ENCODE measurements around the gene MTR. TPM values are rescaled to one million over a fixed set of nuclear protein-coding genes. Genes with fewer than 3 reads are reported as not detected.

Gene MTR
- 19.9 and 23.3 TPM in 2 replicates for polyA plus RNA-seq (2014; cell fraction: cytosol; rRNA removed)
- 20.1 and 25.5 TPM in 2 replicates for polyA plus RNA-seq (2014; cell fraction: nucleus; rRNA removed)

DNA sequence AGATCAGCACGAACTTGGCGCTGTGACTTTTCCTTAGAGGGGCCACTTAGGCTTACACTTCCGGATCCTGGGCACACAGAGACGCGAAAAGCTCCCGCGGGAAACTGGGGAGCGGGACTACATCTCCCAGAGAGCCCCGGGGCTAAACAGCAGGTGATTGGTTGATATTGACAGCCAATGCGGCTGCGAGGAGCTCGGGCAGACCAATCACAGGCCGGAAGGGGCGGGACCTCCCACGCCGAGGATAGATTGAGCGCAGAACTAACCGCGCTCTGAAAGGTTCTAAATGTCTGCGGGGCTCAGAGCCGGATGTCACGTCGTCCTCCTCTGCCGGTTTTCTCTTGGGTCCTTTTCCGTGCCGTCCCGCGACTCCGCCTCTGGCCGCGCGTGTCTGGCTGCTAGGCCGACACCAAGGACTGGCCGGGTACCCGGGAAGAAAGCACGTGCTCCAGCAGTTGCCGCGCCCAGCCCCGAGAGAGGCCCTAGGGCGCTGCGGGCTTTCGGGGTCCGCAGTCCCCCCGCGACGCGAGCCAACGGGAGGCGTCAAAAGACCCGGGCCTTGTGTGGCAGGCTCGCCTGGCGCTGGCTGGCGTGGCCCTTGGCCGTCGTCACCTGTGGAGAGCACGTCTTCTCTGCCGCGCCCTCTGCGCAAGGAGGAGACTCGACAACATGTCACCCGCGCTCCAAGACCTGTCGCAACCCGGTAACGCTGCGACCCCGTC is at the start of gene MTR:
Gene MTR (plus strand): TSS at position 258 of the 722 bp plus-strand sequence. CDS start 412 bp downstream, at position 670.
- peak; percentile 99 for DNase-seq (ENCODE audit: low spot score)

DNA sequence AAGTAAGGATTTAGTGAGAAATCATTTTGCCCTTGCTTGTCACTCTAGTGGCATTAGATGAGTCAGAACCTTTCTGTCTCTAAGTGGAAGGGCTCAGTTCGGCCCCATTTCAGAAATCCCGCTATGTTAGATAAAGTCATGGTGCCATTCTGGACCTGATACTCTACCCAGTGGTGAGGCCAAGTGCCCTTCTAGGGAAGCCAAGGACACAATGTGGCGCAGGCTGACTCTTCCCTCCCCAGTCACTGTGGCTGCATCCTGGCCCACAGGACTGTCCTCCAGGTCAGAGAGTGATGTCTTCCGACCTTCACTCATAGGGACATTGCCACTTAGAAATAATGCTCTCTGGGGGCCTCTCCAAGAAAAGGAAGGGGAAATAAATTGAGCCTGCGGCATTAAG is 48.3 kb upstream of the MTR start:
- DNase-seq (ENCODE audit: low spot score), result no peak

DNA sequence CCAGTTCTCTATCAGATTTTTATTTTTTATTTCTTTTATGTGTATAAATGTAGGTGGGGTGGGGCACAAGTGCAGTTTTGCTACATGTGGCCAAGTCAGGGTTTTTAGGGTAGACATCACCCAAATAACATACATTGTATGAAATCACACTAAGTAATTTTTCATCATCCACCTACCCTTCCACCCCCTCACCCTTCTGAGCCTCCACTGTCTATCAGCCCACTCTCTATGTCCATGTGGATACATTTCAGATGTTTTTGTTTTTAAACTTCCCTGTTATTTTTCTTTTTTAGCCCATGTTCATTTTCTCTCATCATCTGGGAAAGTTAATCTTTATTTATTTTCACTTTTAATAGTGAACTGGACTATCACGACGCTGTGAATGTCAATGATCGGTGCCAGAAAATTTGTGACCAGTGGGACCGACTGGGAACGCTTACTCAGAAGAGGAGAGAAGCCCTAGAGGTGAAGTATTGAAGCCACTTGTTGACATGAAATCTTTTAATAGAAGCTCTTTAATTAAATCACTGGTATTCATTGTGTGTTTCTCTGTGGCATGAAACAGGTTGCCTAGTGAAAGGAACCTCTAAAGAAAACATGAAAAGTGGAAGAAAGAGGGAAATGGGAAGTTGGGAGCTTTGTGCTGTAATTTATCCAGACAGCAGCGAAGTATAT is 47.6 kb upstream of the MTR start:
- no peak for DNase-seq (ENCODE audit: low spot score)

- DNase-seq (ENCODE audit: low spot score), result peak; percentile 69
Observed at GRCh38 chr1:236748268-236748870, 46.7 kb upstream of the MTR start.

GRCh38 chr1:236750928-236751327 is 44.2 kb upstream of the MTR start:
- no peak for DNase-seq (ENCODE audit: low spot score)

GRCh38 chr1:236751385-236751784 is 43.7 kb upstream of the MTR start:
- DNase-seq (ENCODE audit: low spot score), result no peak

- DNase-seq (ENCODE audit: low spot score), result no peak
Observed at GRCh38 chr1:236751935-236752334, 43.2 kb upstream of the MTR start.

DNA sequence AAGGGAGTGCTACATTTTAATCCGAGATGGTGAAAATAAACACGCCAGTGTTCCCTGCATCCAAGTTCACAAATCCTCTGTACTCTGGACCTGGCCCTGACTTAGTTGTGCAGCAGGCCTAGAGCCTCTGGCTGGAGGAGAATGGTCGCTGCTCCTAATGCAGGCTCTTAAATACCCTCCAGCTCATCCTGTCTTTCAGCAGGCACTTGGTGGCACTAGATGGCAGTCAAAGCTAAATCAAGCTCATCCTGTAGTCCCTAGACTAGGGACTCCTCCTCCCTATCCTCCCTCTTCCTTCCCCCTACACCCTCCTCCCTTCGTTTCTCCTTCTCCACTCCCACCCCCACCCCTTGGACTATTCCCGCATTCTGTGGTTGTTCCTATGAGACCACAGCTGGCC is 41.6 kb upstream of the MTR start:
- DNase-seq (ENCODE audit: low spot score), result peak; percentile 44

GRCh38 chr1:236753964-236754363 is 41.1 kb upstream of the MTR start:
- DNase-seq (ENCODE audit: low spot score), result peak; percentile 4

DNA sequence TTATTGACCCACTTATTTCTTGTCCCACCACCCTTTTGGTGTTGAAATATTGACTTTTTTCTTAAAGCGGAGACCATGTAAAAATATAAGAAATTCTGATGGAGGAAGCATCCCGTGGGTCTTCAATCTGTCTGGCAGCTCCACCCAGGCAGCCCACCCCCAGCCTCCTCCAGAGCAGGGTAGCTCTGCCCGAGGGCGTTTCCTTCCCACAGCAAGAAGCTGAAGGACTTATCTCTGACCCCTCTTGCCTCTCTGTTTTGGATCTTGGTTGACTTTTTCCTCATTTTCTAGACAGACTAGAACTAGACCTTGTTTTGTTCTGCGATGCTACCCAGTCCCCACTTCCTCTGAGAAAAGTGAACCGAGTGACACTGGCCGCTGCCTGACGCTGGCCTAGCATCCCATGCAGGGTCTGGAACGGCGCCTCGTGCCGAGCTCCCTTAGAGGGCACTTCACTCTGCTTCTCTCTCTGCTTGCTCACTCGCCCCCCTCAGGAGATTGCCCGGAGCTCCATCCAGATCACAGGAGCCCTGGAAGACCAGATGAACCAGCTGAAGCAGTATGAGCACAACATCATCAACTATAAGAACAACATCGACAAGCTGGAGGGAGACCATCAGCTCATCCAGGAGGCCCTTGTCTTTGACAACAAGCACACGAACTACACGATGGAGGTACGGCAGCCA is 40.4 kb upstream of the MTR start:
- DNase-seq (ENCODE audit: low spot score), result no peak

DNA sequence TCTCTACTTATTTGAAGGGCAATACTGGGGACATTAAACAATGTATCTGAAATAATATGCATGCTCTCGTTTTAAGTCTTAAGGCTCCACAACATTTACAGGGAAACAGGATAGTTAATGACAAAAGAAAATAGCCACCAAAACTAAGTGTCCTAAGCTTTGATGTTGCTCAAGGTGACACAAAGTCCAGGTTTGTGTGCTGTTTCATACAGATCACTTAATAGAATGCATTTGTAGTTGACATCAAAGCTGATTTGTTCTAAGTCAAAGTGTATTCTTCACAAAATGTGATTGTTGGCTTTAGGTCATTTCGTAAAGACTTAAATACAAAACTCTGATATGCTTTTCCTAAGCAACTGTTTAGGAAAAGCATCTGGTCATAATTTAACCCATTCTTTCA is 37.5 kb upstream of the MTR start:
- no peak for DNase-seq (ENCODE audit: low spot score)

DNA sequence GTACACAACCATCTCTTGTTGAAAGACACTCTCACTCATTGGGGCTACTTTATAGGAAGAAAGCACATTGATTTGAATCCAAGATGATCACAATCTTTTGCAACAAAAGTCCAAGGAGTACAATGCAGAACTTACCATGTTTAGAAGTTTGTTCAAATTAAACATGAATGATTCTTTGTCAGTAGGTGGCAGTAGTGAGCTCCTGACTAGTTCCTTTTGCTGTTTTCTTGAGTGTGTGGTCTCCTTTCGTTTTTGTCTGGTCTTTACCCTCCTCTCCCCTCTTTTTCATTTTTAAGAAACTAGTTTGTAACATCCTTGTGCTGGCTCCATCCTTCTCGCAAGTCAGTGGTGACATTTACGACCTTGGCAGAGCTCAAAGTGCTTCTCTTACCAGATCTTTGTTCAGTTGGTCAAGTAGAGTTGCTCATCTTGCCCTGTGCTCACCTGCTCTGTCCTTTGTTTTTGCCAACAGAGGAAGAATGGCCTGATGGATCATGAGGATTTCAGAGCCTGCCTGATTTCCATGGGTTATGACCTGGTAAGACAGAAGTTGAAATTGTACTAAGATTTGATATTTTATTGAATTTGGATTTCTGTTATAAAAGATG is 35.7 kb upstream of the MTR start:
- DNase-seq (ENCODE audit: low spot score), result peak; percentile 30

DNA sequence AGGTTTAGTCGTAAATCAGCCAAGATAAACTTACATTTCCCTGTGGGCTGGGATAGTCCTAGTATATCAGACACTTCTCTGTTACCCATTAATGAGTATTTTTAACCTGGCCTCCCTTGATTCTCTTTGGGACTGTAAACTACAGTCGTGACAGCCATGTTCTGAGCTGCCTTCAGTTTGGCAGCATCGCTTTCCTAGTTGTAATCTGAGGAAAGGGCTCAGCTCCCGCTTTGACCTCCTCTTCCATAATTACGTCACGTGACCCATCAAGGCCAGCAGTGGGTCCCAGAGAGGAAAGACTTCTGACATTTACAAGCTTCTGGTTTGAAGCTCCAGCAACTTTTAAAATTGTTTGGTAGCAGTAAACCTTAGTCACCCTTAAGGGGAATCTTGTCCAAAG is 34.6 kb upstream of the MTR start:
- no peak for DNase-seq (ENCODE audit: low spot score)

GRCh38 chr1:236760986-236761385 is 34.1 kb upstream of the MTR start:
- DNase-seq (ENCODE audit: low spot score), result no peak

DNA sequence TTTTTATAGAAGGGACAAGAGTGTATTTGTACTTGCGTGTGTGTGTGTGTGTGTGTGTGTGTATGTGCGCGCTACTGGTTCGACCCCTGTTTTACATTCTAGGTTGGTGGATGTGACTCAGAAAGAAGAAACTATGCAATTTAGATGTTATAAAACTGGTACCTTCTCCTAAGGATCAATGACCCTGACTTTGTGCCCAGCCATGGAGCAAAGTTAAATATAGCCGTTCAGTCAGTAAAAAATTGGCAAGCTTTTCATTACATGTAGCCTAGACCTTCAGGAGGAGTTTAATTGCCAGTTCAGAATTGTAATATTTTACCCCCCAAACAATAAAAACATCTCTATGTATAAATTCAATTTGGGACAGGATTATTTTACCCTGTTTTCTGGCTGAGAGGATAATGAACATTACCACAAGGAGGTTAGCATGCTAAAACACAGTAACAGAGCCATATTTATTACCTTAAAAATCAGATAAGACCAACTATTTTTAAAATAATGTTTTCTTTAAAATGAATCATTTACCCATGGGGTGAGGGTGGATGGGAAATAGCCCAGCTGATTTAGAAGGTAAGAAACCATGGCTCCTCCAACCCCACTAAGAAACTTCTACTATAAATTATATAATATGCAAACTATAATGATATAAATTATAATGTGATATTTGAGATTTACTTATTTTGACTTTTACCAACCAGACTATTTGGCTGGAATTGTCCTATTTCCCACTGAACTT is 33.5 kb upstream of the MTR start:
- DNase-seq (ENCODE audit: low spot score), result no peak

DNA sequence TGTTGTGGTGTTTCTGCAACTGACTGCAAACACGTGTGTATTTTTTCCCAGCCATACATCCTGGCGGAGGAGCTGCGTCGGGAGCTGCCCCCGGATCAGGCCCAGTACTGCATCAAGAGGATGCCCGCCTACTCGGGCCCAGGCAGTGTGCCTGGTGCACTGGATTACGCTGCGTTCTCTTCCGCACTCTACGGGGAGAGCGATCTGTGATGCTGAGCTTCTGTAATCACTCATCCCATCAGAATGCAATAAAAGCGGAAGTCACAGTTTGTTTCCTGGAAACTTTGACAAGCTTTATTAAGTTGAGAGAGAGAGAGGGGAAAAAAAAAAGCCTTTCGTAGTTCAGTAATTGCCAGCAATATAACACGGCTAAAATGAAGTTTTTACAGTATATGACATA is 32.7 kb upstream of the MTR start:
- no peak for DNase-seq (ENCODE audit: low spot score)

GRCh38 chr1:236765831-236766230 is 29.3 kb upstream of the MTR start:
- no peak for DNase-seq (ENCODE audit: low spot score)

- no peak for DNase-seq (ENCODE audit: low spot score)
Observed at GRCh38 chr1:236766506-236766905, 28.6 kb upstream of the MTR start.

DNA sequence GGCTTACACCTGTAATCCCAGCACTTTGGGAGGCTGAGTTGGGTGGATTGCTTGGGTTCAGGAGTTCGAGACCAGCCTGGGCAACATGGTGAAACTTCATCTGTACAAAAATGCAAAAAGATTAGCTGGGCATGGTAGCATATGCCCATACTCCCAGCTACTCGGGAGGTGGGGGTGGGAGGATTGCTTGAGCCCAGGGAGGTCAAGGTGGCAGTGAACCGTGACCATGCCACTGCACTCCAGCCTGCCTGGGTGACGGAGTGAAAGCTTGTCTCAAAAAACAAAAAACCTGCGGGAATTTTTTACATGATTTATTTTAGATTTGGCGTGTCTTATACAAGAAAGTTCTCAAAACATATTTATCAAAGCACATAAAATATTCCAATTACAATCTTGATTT is 27.8 kb upstream of the MTR start:
- no peak for DNase-seq (ENCODE audit: low spot score)

GRCh38 chr1:236768601-236769000 is 26.5 kb upstream of the MTR start:
- DNase-seq (ENCODE audit: low spot score), result no peak

DNA sequence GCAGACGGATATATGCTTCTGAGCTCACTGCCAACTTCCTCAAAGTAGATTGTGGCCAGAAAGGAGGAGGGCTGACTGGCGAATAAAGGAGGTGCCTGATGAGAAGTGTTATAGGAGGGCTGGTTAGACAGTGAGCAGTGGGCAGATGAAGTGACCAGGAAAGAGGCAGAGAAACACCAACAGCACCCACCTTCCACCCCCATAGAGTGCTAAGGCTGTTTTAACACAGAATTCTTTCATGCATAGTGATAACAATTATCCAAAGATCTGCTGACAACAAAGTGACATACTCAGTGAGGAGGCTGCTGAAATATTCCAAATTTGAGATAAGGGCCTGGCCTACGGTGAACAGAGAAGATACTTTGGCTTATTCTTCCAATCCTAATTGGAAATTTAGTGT is 21.2 kb upstream of the MTR start:
- no peak for DNase-seq (ENCODE audit: low spot score)

All from SK-N-DZ (cell line).